Activated naive CD4-positive, alpha-beta T cell treated with anti-CD3 and anti-CD28 coated beads for 36 hours (primary cell): Measurements from ENCODE around the gene FLT3. TPM values are rescaled to one million over a fixed set of nuclear protein-coding genes. Genes with fewer than 3 reads are reported as not detected.
"Not testable (repeated sequence)": the region's sequence is repeated elsewhere in the genome, so short reads cannot be mapped to it uniquely, and the experiment has no call there.

Experiments
- CTCF ChIA-PET: fragments of 350-600 bp; sonication (Branson Sonifier 250); formaldehyde crosslinking; loops from one replicate; lab custom pipeline; 2021; ENCODE audit warnings: antibody characterized with exemption; lab: Charles Lee
- DNase-seq: peaks from one replicate; pipeline ENCODE4 v3.0.0-alpha.2; 2020
- H3K27ac Mint-ChIP-seq: one replicate; pipeline ENCODE4 v1.8.0; 2021; ENCODE audit warnings: mild to moderate bottlenecking, mixed read lengths
- H3K27me3 Mint-ChIP-seq: one replicate; pipeline ENCODE4 v1.8.0; 2021; ENCODE audit warnings: low read depth, mixed read lengths
- H3K36me3 Mint-ChIP-seq: one replicate; pipeline ENCODE4 v1.8.0; 2021; ENCODE audit warnings: low read depth, mixed read lengths
- H3K4me1 Mint-ChIP-seq: one replicate; pipeline ENCODE4 v1.8.0; 2021; ENCODE audit warnings: low read depth, mixed read lengths
- H3K4me3 Mint-ChIP-seq: one replicate; pipeline ENCODE4 v1.8.0; 2021; ENCODE audit warnings: mild to moderate bottlenecking, moderate library complexity, mixed read lengths
- H3K9me3 Mint-ChIP-seq: one replicate; pipeline ENCODE4 v1.8.0; 2021; ENCODE audit warnings: mixed read lengths
- intact Hi-C: fragments of 100-400 bp; cut with micrococcal nuclease; formaldehyde crosslinking; loops from one replicate; pipeline ENCODE4 v1.15.1; 2023
- total RNA-seq, 2 experiments: library from RNA; stranded (reverse); gene quantifications; one replicate each; pipeline ENCODE4 v1.2.3, GENCODE V29; 2021

FLT3 gene
- total RNA-seq, 2 experiments from 2014 or later, result not detected

DNA sequence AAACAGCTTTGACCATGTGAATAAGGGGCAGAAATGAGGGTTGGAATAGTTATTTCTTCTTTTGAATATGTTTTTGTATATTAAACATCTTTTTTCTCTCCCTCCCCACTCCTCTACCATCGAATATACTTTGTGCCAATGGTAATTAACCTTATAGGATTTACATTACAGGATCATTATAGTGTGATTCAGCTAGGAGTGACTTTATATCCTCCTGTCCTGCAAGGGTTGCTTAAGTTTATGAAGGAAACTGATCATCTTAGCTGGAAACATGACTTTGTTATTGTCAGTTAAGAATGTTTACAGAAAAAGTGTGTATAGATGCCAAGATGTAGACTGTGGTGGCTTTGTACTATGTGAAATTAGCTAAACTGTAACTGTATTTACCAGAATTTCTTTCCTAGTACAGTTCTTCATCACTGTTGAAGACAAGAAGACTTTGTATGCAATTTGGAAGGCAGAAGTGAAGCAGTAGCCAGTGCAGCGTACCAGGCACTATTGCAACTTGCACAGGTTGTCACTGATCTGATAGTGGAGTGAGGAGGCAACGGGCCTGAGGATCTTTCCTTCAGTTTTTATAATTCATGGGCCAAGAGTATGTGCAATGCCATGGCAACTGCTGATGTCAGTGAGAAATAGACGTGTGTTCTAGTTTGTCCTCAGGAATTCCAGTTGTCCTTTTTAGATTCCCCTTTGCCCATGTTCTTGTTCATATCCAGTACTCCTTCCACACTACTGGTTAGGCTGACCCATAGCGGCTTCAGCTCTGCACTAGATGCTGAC is 29.7 kb upstream of the FLT3 start:
- Mint-ChIP-seq H3K27me3 (peaks cover 2% of the 10 kb centered on the region), H3K9me3 (no peaks in the 10 kb centered on the region), H3K4me1 (no peaks in the 10 kb centered on the region), H3K36me3 (no peaks in the 10 kb centered on the region), H3K4me3 (no peak overlapping the region), H3K27ac (no peak overlapping the region)
- intact Hi-C loops, result no loop called here
- CTCF ChIA-PET, result interaction anchor here (0.9 kb wide), 1 partner anchor 72 kb away, joined by 3 read pairs; no protein-coding TSS in a partner anchor
- DNase-seq, result no peak

DNA sequence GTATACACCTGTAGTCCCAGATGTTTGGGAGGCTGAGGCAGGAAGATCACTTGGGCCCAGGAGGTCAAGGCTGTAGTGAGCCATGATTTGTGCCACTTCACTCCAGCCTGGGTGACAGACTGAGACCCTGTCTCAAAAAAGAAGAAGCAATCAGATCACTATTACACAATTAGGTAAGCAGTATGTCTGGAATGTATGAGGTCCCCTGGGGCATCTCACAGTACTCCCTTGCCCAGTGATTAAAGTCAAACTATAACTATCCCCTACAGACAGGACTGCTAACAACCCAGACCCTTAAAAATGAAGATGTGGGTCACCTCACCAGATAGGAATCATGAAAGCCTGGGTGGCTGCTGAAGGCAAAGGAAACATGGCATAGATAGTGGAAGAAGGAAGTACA is 28.6 kb upstream of the FLT3 start:
- peaks cover 2% of the 10 kb centered on the region for H3K27me3 Mint-ChIP-seq
- intact Hi-C loops, result no loop called here
- CTCF ChIA-PET, result no interaction called here
- no peak overlapping the region for H3K4me3 Mint-ChIP-seq
- no peaks in the 10 kb centered on the region for H3K36me3 Mint-ChIP-seq
- no peaks in the 10 kb centered on the region for H3K4me1 Mint-ChIP-seq
- no peaks in the 10 kb centered on the region for H3K9me3 Mint-ChIP-seq
- DNase-seq, result no peak
- no peak overlapping the region for H3K27ac Mint-ChIP-seq

DNA sequence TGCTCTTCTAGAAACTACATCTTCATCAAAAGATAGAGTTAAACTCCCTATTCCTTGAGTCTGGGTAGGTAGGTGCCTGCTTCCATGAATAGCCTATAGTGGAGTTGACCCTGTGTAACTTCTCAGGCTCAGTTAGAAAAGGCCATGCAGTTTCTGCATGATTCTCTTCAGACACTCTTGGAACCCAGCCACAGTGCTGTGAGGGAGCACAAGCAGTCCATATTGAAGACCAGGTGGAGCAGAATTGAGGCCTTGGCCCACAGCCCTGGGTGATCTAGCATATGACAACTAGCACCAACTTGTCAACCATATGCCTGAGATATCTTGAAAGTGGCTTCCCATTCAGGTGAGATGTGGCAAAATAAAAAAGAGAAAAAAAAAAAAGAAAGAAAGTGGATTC is 27.7 kb upstream of the FLT3 start:
- no peak for DNase-seq
- intact Hi-C loops, result no loop called here
- Mint-ChIP-seq H3K4me1 (no peaks in the 10 kb centered on the region), H3K9me3 (no peaks in the 10 kb centered on the region), H3K36me3 (no peaks in the 10 kb centered on the region), H3K27ac (no peak overlapping the region), H3K27me3 (peaks cover 2% of the 10 kb centered on the region), H3K4me3 (no peak overlapping the region)
- CTCF ChIA-PET, result no interaction called here

DNA sequence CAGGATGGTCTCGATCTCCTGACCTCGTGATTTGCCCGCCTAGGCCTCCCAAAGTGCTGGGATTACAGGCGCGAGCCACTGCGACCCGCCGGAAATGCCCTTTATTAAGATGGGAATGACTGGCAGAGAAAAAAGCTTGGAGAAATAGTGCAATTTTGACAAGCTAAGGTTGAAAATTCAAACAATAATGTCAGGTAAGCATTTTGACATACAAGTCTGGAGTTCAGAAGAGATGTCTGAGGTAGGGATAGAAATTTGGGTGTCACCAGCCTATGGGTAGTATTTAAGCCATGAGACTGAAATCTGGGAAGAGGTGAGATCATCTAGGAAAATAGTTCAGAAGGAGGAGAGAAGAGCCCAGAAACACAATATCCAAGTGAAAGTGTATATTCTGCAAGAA is 20.8 kb upstream of the FLT3 start:
- DNase-seq, result no peak
- H3K4me1 Mint-ChIP-seq, result peaks cover 5% of the 10 kb centered on the region
- peaks cover 4% of the 10 kb centered on the region for H3K27me3 Mint-ChIP-seq
- no peaks in the 10 kb centered on the region for H3K9me3 Mint-ChIP-seq
- no peak overlapping the region for H3K4me3 Mint-ChIP-seq
- intact Hi-C loops, result no loop called here
- no peaks in the 10 kb centered on the region for H3K36me3 Mint-ChIP-seq
- H3K27ac Mint-ChIP-seq, result no peak overlapping the region
- CTCF ChIA-PET, result interaction anchor here (0.7 kb wide), 1 partner anchor 389 kb away, joined by 3 read pairs; no protein-coding TSS in a partner anchor

DNA sequence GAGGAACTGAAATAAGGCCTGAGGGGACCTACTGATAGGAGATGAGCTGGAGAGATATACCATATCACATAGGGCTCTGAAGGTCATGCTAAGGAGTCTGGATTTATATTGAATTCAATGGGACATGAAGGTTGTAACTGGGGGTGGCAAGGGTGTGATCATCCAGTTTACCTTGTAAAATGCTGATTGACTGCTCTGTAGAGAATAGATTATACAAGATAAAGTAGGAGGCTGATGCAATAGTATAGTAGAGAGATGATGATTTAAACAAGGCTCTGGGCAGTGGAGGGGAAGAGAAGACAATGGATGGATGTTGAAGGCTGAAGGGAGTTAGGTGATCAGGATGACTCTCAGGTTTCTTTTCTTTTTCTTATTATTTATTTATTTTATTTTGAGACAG is 19.9 kb upstream of the FLT3 start:
- Mint-ChIP-seq H3K36me3 (no peaks in the 10 kb centered on the region), H3K27ac (no peak overlapping the region), H3K4me3 (no peak overlapping the region), H3K27me3 (peaks cover 4% of the 10 kb centered on the region), H3K4me1 (peaks cover 5% of the 10 kb centered on the region), H3K9me3 (no peaks in the 10 kb centered on the region)
- intact Hi-C loops, result no loop called here
- CTCF ChIA-PET, result interaction anchor here (0.7 kb wide), 1 partner anchor 66 kb away, joined by 4 read pairs; no protein-coding TSS in a partner anchor
- DNase-seq, result no peak

DNA sequence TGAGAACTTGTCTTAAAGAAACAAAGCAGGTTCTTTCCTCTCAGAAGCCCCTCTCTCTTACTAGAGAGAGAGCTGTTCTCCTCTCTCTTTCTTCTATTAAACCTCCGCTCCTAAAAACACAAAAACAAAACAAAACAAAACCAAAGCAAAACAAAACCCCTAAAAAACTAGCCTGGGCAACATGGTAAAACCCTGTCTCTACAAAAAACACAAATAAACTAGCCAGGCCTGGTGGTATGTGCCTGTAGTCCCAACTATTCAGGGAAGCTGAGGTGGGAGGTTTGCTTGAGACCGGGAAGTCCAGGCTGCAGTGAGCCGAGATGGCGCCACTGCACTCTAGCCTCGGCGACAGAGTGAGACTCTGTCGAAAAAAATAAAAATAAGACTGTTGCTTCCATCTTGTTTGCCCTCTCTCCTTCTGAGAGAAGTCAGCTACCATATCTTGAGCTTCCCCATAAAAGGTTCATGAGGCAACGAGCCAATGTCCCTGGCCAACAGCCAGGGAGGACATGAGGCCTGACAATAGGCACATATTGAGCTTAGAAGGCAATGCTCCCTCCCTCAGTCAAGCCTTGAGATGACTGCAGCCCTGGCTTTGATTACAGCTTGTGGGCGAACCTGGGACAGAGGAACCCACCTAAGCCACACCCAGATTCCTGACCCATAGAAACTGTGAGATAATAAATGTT is 17.5 kb upstream of the FLT3 start:
- DNase-seq, result no peak
- CTCF ChIA-PET, result no interaction called here
- peaks cover 5% of the 10 kb centered on the region for H3K4me1 Mint-ChIP-seq
- no peaks in the 10 kb centered on the region for H3K36me3 Mint-ChIP-seq
- no peaks in the 10 kb centered on the region for H3K9me3 Mint-ChIP-seq
- no peak overlapping the region for H3K27ac Mint-ChIP-seq
- H3K27me3 Mint-ChIP-seq, result peaks cover 4% of the 10 kb centered on the region
- intact Hi-C loops, result no loop called here
- H3K4me3 Mint-ChIP-seq, result no peak overlapping the region

DNA sequence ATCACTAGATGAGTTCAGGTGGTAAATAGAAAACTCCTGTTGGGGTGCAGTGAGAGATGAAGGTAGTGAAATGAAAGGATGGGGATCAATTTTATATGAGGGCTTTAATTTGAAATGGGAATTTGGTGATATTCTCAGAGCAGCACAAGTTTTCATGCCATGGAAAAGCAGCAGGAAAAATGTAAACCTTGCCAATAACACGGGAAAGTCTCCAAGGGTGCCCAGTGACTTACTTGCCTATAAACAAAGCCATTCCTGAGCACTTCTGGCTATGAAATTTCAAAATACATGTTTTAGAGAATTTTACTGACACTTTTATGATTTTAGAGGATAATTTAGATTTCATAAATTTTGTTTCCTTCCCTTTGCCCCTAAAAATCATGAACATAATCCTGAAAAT is 16.4 kb upstream of the FLT3 start:
- Mint-ChIP-seq H3K4me3 (no peak overlapping the region), H3K27ac (no peak overlapping the region), H3K9me3 (no peaks in the 10 kb centered on the region), H3K36me3 (no peaks in the 10 kb centered on the region), H3K4me1 (no peaks in the 10 kb centered on the region), H3K27me3 (peaks cover 4% of the 10 kb centered on the region)
- CTCF ChIA-PET, result no interaction called here
- intact Hi-C loops, result no loop called here
- no peak for DNase-seq

DNA sequence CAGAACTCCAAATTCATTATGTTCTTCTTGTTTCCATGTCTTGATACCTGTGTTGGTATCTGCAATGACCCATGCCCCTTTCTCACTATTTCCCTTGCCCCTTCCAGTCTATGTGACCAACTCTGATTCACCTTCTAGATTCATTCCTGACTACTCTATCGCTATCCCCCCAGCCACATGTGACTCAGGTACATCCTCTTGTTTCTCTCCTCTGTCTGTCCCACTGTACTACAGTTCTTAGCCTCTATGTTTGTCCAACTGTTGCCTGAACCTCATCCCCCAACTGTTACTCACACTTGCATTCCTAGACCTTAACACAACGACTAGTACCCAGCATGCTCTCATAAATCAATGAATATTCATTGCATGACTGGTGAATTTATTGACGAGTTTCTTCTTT is 10.0 kb upstream of the FLT3 start:
- no peaks in the 10 kb centered on the region for H3K36me3 Mint-ChIP-seq
- H3K4me3 Mint-ChIP-seq, result no peak overlapping the region

DNA sequence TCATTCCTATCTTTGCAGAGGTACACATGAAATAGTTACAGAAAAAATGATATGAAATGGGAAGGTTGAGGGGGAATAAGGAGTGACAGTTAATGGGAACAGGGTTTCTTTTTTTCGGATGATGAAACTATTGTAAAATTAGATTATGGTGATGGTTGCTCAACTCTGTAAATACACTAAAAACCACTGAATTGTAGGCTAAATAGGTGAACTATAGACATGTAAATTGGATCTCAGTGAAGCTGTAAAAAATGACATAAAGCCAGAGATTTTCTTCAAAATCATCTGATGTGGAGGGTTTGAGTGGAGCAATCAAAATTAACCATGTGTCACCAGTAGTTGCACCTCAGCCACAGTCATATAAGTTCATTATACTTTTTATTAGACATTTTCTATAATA is 6.6 kb upstream of the FLT3 start:
- intact Hi-C loops, result no loop called here
- Mint-ChIP-seq H3K36me3 (no peaks in the 10 kb centered on the region), H3K9me3 (no peaks in the 10 kb centered on the region), H3K27ac (no peak overlapping the region), H3K27me3 (peaks cover 13% of the 10 kb centered on the region), H3K4me1 (no peaks in the 10 kb centered on the region), H3K4me3 (no peak overlapping the region)
- CTCF ChIA-PET, result no interaction called here
- DNase-seq, result no peak

More for the DNA sequence above, 10.0 kb upstream of the FLT3 start:
- Mint-ChIP-seq H3K27ac (no peak overlapping the region), H3K27me3 (peaks cover 2% of the 10 kb centered on the region), H3K9me3 (no peaks in the 10 kb centered on the region), H3K4me1 (no peaks in the 10 kb centered on the region)
- intact Hi-C loops, result no loop called here
- CTCF ChIA-PET, result no interaction called here
- no peak for DNase-seq

DNA sequence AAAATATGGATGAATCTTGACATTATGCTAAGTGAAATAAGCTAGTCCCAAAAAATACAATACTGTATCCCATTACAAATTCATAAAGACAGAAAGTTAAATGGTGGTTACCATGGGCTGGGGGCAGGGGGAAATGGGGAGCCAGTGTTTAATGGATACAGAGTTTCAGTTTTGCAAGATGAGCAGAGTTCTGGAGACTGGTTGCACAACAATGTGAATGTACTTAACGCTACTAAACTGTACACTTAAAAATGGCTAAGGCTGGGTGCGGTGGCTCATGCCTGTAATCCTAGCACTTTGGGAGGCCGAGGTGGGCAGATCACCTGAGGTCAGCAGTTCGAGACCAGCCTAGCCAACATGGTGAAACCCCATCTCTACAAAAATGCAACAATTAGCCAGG is 1.5 kb upstream of the FLT3 start:
- DNase-seq, CTCF ChIA-PET, H3K36me3 Mint-ChIP-seq, H3K4me3 Mint-ChIP-seq, H3K4me1 Mint-ChIP-seq, intact Hi-C loops, H3K9me3 Mint-ChIP-seq, H3K27ac Mint-ChIP-seq: not testable (repeated sequence)
- H3K27me3 Mint-ChIP-seq, result peaks cover 43% of the 10 kb centered on the region

DNA sequence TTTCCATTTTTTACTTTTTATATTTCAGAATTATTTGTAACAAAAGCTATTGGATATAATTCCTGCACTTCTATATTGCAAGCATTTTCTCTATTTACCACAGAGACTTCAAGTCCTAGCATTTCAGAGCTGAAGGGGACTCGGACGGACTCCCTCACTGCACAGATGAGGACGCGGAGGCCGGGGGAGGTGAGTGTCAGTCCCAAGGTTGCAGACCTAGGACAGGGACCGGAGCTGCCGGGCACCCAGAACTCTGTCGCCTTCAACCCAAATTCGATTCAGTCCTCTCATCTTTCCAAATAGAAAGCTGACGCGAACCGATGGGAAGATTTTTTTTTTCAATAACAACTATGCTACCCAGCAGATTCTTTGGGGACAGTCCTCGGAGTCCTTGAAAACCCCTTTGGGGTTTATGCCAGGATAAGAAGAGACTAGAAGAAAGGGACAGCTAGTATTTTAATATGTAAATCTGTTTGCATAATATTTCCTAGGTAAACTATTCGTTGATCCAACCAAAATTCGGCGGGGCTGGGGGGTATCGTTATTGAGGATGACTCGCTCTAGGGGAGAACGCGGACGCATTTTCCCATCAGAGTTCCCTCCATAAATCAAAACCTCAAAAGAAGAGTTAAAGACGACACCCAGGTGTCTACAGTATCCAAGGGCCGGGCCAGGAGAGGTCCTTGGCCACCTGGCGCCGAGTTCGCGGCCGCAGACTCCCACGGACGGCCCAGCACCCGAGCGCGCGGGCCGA is 803 bp downstream of the FLT3 start:
- Mint-ChIP-seq H3K4me3 (peak overlapping the region; percentile 59), H3K27me3 (peaks cover 47% of the 10 kb centered on the region), H3K27ac (no peak overlapping the region), H3K36me3 (no peaks in the 10 kb centered on the region), H3K9me3 (no peaks in the 10 kb centered on the region), H3K4me1 (peaks cover 5% of the 10 kb centered on the region)
- CTCF ChIA-PET, result interaction anchor here (0.6 kb wide), 2 partner anchors 144 to 470 kb away, joined by 3 to 4 read pairs; no protein-coding TSS in a partner anchor
- intact Hi-C loops, result loop anchor here (1.0 kb wide), 1 partner anchor 39 kb away; the partner anchor contains the start of gene PAN3
- DNase-seq, result no peak

DNA sequence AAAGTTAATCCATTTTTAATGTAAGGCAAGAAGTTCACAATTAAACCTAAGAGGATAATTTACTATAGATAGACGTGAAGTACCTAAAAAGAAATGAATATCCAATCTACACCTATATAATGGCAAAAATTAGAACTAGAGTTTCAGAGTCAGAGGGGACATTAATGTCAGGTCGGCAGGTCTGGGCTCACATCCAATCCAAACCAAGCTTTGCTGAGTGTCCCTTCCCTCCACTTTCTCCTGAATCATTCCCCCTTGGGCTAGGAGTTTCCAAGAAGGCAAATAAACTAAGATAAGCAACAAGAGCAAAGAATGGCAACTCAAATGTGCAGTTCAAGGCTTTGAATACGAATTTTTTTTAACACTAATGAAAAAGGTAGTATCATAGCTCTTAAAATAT is 2.9 kb downstream of the FLT3 start:
- H3K4me1 Mint-ChIP-seq, result peaks cover 5% of the 10 kb centered on the region
- no peaks in the 10 kb centered on the region for H3K36me3 Mint-ChIP-seq
- H3K4me3 Mint-ChIP-seq, result no peak overlapping the region
- no peaks in the 10 kb centered on the region for H3K9me3 Mint-ChIP-seq
- intact Hi-C loops, result no loop called here
- H3K27me3 Mint-ChIP-seq, result peaks cover 48% of the 10 kb centered on the region
- DNase-seq, result no peak
- no peak overlapping the region for H3K27ac Mint-ChIP-seq
- CTCF ChIA-PET, result interaction anchor here (0.6 kb wide), 1 partner anchor 54 kb away, joined by 3 read pairs; no protein-coding TSS in a partner anchor
